HG02623 (cell line): ENCODE measurements around the gene CABP4.
"Not testable (repeated sequence)": the region's sequence is repeated elsewhere in the genome, so short reads cannot be mapped to it uniquely, and the experiment has no call there.

Experiments used
- ATAC-seq: cut with Tn5 transposase; IDR thresholded peaks from one replicate; pipeline ENCODE4 v1.9.1; 2021; ENCODE audit warnings: moderate library complexity; ENCODE audit not compliant: unreplicated experiment

The CABP4 gene

GRCh38 chr11:67452141-67452952 lies 2.8 kb upstream of the CABP4 start, which contains the start of gene GPR152:
TSS of gene GPR152 (minus strand) at chr11:67452729. CDS start at chr11:67452724, 5 bp downstream.
- ATAC-seq, result no peak

- no peak for ATAC-seq
These were observed 1.1 kb upstream of the CABP4 start for GRCh38 chr11:67453816-67454732.

DNA sequence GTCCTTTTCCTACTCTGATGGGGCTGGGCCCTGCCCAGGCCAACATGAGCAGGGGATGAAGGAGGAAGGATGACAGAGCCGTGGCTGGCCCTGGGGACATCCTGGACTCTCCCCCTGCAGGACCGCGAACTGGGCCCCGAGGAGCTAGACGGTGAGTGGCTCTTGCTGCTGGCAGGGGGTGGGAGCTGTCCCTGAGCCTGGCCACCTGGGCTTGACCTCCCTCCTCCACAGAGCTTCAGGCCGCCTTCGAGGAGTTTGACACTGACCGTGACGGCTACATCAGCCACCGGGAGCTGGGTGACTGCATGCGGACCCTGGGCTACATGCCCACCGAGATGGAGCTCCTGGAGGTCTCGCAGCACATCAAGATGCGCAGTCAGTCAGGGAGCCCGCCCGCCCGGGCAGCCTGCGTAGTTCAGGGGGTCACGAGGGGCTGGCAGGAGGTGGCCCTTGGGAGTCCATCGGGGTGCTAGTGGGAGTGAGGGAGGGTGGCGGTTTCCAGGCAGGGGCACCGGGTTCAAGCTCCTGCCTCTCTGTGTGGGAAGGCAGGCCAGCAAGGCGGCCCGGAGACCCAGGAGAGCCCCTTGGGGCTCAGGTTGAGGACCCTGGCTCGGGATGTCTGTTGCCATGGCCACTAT lies 1.0 kb downstream of the CABP4 start:
- no peak for ATAC-seq

DNA sequence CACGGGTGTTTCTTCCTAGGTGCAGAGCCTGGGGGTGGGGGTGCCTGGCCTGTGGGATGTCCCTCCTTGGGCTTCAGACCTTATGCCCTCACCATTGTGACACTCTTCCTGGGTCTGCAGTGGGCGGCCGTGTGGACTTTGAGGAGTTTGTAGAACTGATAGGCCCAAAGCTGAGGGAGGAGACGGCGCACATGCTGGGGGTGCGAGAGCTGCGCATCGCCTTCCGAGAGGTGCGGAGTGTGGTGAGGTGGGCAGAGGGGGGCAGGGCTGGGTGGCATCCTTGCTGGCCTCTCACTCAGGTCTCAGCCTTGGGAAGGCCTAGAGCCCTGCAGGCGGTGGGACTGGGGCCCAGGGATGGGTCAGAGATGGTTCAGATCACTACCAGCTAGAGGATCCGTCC lies 2.3 kb downstream of the CABP4 start:
- no peak for ATAC-seq

GRCh38 chr11:67458266-67458665 lies 3.1 kb downstream of the CABP4 start:
- no peak for ATAC-seq

DNA sequence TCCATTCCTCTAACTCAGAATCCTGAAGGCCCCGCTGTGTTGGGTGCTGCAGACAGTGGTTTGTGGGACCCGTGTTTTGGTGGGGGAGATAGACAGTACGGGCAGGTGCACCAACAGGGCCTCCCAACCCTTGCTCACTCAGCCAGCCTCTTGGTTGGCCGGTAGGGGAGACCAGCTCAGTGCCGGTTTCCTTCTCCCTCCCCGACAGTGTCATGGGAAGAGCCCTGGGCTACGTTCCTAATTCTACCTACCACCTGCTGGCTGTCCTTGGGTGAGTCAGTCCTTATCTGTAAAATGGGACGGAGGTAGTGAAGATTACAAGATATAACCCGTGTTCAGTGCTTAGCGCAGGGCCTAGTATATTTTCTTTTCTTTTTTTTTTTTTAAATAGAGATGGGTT lies 8.0 kb downstream of the CABP4 start:
- ATAC-seq, result no peak

- no peak for ATAC-seq
These were observed 8.7 kb downstream of the CABP4 start for GRCh38 chr11:67463680-67464410.

GRCh38 chr11:67464411-67465188 lies 9.4 kb downstream of the CABP4 start:
- ATAC-seq, result no peak

- no peak for ATAC-seq
These were observed 10.0 kb downstream of the CABP4 start for GRCh38 chr11:67465189-67465510.

DNA sequence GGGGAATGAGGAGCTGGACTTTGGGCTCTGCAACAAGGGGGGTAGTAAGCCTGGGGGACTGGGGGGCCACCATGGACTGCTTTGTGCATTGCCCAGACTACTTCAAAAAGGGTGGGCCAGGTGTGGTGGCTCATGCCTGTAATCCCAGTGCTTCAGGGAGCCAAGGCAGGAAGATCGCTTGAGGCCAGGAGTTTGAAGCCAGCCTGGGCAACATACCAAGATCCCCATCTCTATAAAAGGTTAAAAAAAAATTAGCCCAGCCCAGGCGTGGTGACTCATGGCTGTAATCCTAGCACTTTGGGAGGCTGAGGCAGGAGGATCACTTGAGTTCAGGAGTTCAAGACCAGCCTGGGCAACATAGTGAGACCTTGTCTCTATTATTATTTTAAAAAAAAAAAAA lies 10.4 kb downstream of the CABP4 start:
- ATAC-seq, result not testable (repeated sequence)

DNA sequence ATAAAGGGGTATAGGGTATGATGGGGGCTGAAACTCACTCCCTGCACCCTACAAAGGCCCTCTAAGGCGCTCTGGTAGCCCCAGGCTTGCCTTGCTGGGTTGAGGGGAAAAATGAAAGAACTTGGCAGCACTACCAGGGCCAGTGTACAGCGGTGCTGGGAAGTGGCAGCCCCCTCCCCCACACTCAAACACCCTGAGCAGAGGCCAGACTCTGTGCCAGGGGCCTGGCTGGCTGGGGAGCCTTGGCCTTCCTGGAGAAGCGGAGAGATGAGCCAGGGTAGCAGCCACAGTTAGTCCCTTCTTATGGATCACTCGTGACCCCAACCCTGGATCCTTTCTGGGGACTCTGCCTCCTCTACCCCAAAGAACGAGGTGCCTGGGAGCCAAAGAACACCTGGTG lies 11.2 kb downstream of the CABP4 start:
- no peak for ATAC-seq

- ATAC-seq, result no peak
These were observed 12.0 kb downstream of the CABP4 start for GRCh38 chr11:67466962-67467771.

GRCh38 chr11:67468056-67468455 lies 12.9 kb downstream of the CABP4 start:
- ATAC-seq, result no peak

DNA sequence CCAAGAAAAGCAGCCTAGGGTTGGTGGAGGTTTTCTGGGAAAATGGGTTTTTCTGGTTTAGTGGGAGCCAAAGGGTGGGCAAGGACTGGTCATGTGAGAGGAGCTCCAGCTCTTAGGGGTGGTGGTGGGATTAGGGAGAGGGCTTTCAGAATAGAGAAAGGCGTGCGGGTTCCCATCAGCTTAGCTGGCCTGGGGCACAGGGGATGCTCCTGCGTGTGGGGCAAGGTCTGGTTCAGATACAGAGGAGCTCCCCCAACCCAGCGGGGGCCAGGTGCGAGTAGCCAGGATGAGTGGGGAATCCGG lies 13.3 kb downstream of the CABP4 start:
- ATAC-seq, result no peak

- peak; percentile 52 for ATAC-seq
These were observed 13.8 kb downstream of the CABP4 start, which contains the start of gene TMEM134 for GRCh38 chr11:67468759-67469507. TSS of gene TMEM134 (minus strand) at chr11:67469251. CDS start at chr11:67469192, 59 bp downstream.

GRCh38 chr11:67469508-67469811 lies 14.3 kb downstream of the CABP4 start:
- no peak for ATAC-seq

DNA sequence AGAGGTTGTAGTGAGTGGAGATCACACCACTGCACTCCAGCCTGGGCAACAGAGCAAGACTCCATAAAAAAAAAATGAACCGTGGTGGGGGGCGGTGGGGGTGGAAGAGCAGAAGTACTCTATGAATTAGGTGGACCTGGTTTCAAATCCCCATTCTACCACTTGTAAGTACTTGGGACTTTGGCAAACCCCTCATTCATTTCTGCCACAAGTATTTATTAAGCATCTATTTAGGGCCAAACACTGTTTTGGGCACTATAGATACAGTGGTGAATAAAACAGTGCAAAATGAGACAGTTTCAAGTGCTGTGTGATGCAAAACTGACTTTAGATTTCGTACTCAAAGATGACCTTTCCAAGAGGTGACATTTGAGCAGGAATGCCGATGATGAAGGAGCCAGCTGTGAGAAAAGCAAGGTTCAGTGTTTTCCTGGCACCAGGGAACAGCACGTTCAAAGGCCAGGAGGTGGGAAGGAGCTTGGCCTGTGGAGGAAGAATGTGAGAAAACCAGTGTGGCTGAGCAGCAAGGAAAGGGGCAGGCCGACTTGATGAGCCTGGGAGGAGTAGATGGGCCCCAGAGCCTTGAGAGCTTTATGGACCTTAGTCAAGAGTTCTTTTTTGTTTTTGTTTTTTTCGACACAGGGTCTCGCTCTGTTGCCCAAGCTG lies 15.3 kb downstream of the CABP4 start:
- ATAC-seq, result no peak

DNA sequence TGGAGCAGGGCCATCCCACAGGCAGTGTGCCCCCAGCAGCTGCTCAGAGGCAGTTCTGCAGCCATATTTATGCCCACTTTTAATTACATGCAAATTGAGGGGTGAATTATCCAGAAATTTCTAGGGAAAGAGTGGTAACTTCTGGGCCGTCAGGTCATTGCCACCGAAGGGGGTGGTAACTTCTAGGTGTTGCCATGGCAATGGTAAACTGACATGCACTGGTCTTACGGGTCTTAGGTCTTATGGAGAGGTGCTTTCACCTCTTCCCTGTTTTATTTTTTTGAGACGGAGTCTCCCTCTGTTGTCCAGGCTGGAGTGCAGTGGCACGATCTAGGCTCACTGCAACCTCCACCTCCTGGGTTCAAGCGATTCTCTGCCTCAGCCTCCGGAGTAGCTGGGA lies 17.7 kb downstream of the CABP4 start:
- ATAC-seq, result no peak
